ENCODE measurements around the gene TRPC4AP. TPM values are rescaled to one million over a fixed set of nuclear protein-coding genes. Genes with fewer than 3 reads are reported as not detected.

The TRPC4AP gene
- total RNA-seq, 4 donors from 2014 or later, result 57.3 to 85.3 (median 70.1) TPM

GRCh38 chr20:35000311-35000921 lies 92.2 kb downstream of the TRPC4AP start:
- TF ChIP-seq POLR2AphosphoS5 (IDR thresholded peaks at IDR 0.05), result no peak
- no peak for TF ChIP-seq EP300 (IDR thresholded peaks at IDR 0.05; ENCODE audit: low read depth)
- no peak for TF ChIP-seq CTCF (IDR thresholded peaks at IDR 0.05)
- TF ChIP-seq POLR2A (IDR thresholded peaks at IDR 0.05), result no peak
- in situ Hi-C loops (cut with MboI; ENCODE audit: low pct_ligation_motif_present in 1 of 4, low pct_unique_long_range_greater_than_20kb in 1 of 4, low sequenced_read_pairs in 3 of 4), result no loop called here
- H3K36me3 ChIP-seq, result peaks cover 0 to 47% (median 18%) of the 10 kb centered on the region in 4 donors
- intact Hi-C loops (cut with DNase I; ENCODE audit: low total_unique reads), result no loop called here
- H3K4me1 ChIP-seq, result peaks cover 0 to 13% (median 10%) of the 10 kb centered on the region in 4 donors
- no peak overlapping the region for H3K27ac ChIP-seq
- H3K27me3 ChIP-seq, result no peaks in the 10 kb centered on the region
- no peaks in the 10 kb centered on the region for H3K9me3 ChIP-seq
- DNase-seq, result no peak
- no peak overlapping the region for H3K4me3 ChIP-seq
- WGBS, 2 donors (ENCODE audit: low coverage in 1 of 2), result 92 to 100% methylated on average over 1 to 24 of the region's 28 CpGs

- no peak for TF ChIP-seq POLR2A (IDR thresholded peaks at IDR 0.05)
- TF ChIP-seq EP300 (IDR thresholded peaks at IDR 0.05; ENCODE audit: low read depth), result no peak
- no peak for TF ChIP-seq POLR2AphosphoS5 (IDR thresholded peaks at IDR 0.05)
- TF ChIP-seq CTCF (IDR thresholded peaks at IDR 0.05), result no peak
- H3K36me3 ChIP-seq, result peaks cover 0 to 45% (median 17%) of the 10 kb centered on the region in 4 donors
- 78% methylated on average over 10 of the region's 10 CpGs; no CpG with 5 or more reads in 1 of the 2 donors for WGBS, 2 donors (ENCODE audit: low coverage in 1 of 2)
- no peak for DNase-seq
- H3K4me3 ChIP-seq, result no peak overlapping the region
- in situ Hi-C loops (cut with MboI; ENCODE audit: low pct_ligation_motif_present in 1 of 4, low pct_unique_long_range_greater_than_20kb in 1 of 4, low sequenced_read_pairs in 3 of 4) (no loop called here), intact Hi-C loops (cut with DNase I; ENCODE audit: low total_unique reads) (no loop called here)
- no peak overlapping the region for H3K27ac ChIP-seq
- no peaks in the 10 kb centered on the region for H3K9me3 ChIP-seq
- peaks cover 0 to 13% (median 10%) of the 10 kb centered on the region in 4 donors for H3K4me1 ChIP-seq
- H3K27me3 ChIP-seq, result no peaks in the 10 kb centered on the region
These were observed 92.8 kb downstream of the TRPC4AP start for GRCh38 chr20:34999782-35000181.

- DNase-seq, result no peak
- intact Hi-C loops (cut with DNase I; ENCODE audit: low total_unique reads), result no loop called here
- Histone ChIP-seq H3K36me3 (peaks cover 0 to 38% (median 14%) of the 10 kb centered on the region in 4 donors), H3K4me1 (peaks cover 0 to 13% (median 10%) of the 10 kb centered on the region in 4 donors), H3K9me3 (no peaks in the 10 kb centered on the region), H3K4me3 (no peak overlapping the region), H3K27me3 (no peaks in the 10 kb centered on the region), H3K27ac (no peak overlapping the region)
- in situ Hi-C loops (cut with MboI; ENCODE audit: low pct_ligation_motif_present in 1 of 4, low pct_unique_long_range_greater_than_20kb in 1 of 4, low sequenced_read_pairs in 3 of 4), result no loop called here
- WGBS, 2 donors (ENCODE audit: low coverage in 1 of 2), result 91% methylated on average over 25 of the region's 25 CpGs; no CpG with 5 or more reads in 1 of the 2 donors
- no peak for TF ChIP-seq POLR2A (IDR thresholded peaks at IDR 0.05)
- TF ChIP-seq POLR2AphosphoS5 (IDR thresholded peaks at IDR 0.05), result no peak
- TF ChIP-seq EP300 (IDR thresholded peaks at IDR 0.05; ENCODE audit: low read depth), result no peak
- no peak for TF ChIP-seq CTCF (IDR thresholded peaks at IDR 0.05)
These were observed 93.6 kb downstream of the TRPC4AP start for GRCh38 chr20:34999021-34999451.

- intact Hi-C loops (cut with DNase I; ENCODE audit: low total_unique reads) (no loop called here), in situ Hi-C loops (cut with MboI; ENCODE audit: low pct_ligation_motif_present in 1 of 4, low pct_unique_long_range_greater_than_20kb in 1 of 4, low sequenced_read_pairs in 3 of 4) (no loop called here)
- Histone ChIP-seq H3K27ac (no peak overlapping the region), H3K9me3 (no peaks in the 10 kb centered on the region), H3K27me3 (no peaks in the 10 kb centered on the region), H3K4me1 (peaks cover 0 to 13% (median 10%) of the 10 kb centered on the region in 4 donors), H3K4me3 (no peak overlapping the region), H3K36me3 (peaks cover 0 to 32% (median 12%) of the 10 kb centered on the region in 4 donors)
- WGBS, 2 donors (ENCODE audit: low coverage in 1 of 2), result 94% methylated on average over 19 of the region's 28 CpGs; no CpG with 5 or more reads in 1 of the 2 donors
- TF ChIP-seq EP300 (IDR thresholded peaks at IDR 0.05; ENCODE audit: low read depth) (no peak), POLR2A (IDR thresholded peaks at IDR 0.05) (no peak), CTCF (IDR thresholded peaks at IDR 0.05) (no peak), POLR2AphosphoS5 (IDR thresholded peaks at IDR 0.05) (no peak)
- no peak for DNase-seq
These were observed 94.2 kb downstream of the TRPC4AP start for GRCh38 chr20:34998331-34998950.

Data from transverse colon (tissue), 4 donors.